HG02981 (cell line): ENCODE results near the gene NCKAP5.

Experiments
- ATAC-seq: cut with Tn5 transposase; IDR thresholded peaks from one replicate; pipeline ENCODE4 v1.9.1; 2021; ENCODE audit warnings: mild to moderate bottlenecking, moderate library complexity; ENCODE audit not compliant: unreplicated experiment

NCKAP5 gene

GRCh38 chr2:133409581-133410285 lies 158.5 kb downstream of the NCKAP5 start:
- ATAC-seq: no peak

- no peak for ATAC-seq
Observed at GRCh38 chr2:133408671-133409070, 159.6 kb downstream of the NCKAP5 start.

GRCh38 chr2:133407341-133407740 lies 160.9 kb downstream of the NCKAP5 start:
- no peak for ATAC-seq

- ATAC-seq: no peak
Observed at GRCh38 chr2:133405252-133405651, 163.0 kb downstream of the NCKAP5 start.

- ATAC-seq: no peak
Observed at GRCh38 chr2:133400411-133400810, 167.9 kb downstream of the NCKAP5 start.

GRCh38 chr2:133393895-133394294 lies 174.4 kb downstream of the NCKAP5 start:
- no peak for ATAC-seq

- ATAC-seq: no peak
Observed at GRCh38 chr2:133390156-133390555, 178.1 kb downstream of the NCKAP5 start.

- ATAC-seq: no peak
Observed at GRCh38 chr2:133389569-133389968, 178.7 kb downstream of the NCKAP5 start.

- ATAC-seq: no peak
Observed at GRCh38 chr2:133382566-133382965, 185.7 kb downstream of the NCKAP5 start.

GRCh38 chr2:133380991-133381390 lies 187.3 kb downstream of the NCKAP5 start:
- ATAC-seq: no peak

GRCh38 chr2:133378928-133379549 lies 189.2 kb downstream of the NCKAP5 start:
- no peak for ATAC-seq

GRCh38 chr2:133378386-133378785 lies 189.9 kb downstream of the NCKAP5 start:
- no peak for ATAC-seq

- no peak for ATAC-seq
Observed at GRCh38 chr2:133377599-133377998, 190.7 kb downstream of the NCKAP5 start.

- ATAC-seq: no peak
Observed at GRCh38 chr2:133377021-133377481, 191.2 kb downstream of the NCKAP5 start.

GRCh38 chr2:133374781-133375180 lies 193.5 kb downstream of the NCKAP5 start:
- ATAC-seq: no peak

- no peak for ATAC-seq
Observed at GRCh38 chr2:133371286-133371685, 197.0 kb downstream of the NCKAP5 start.

- ATAC-seq: no peak
Observed at GRCh38 chr2:133369901-133370658, 198.2 kb downstream of the NCKAP5 start.

GRCh38 chr2:133365117-133365516 lies 203.1 kb downstream of the NCKAP5 start:
- no peak for ATAC-seq

GRCh38 chr2:133364636-133365035 lies 203.6 kb downstream of the NCKAP5 start:
- ATAC-seq: no peak

- no peak for ATAC-seq
Observed at GRCh38 chr2:133363884-133364283, 204.4 kb downstream of the NCKAP5 start.

GRCh38 chr2:133362061-133362476 lies 206.2 kb downstream of the NCKAP5 start:
- no peak for ATAC-seq

GRCh38 chr2:133360882-133361281 lies 207.4 kb downstream of the NCKAP5 start:
- ATAC-seq: peak; percentile 72
